Stomach (tissue), 9 donors: ENCODE data around the gene FOXRED1. TPM values are rescaled to one million over a fixed set of nuclear protein-coding genes. Genes with fewer than 3 reads are reported as not detected.
A peak's percentile ranks its signal among the peaks of the same experiment; 100 is the strongest.

ENCODE experiments used
- DNase-seq, 2 donors: peaks; one replicate each; pipeline versions ENCODE4 v3.0.0 to v3.0.0-alpha.2; 2013 to 2019
- H3K27ac ChIP-seq, 5 donors: fragments of 200-600 bp in 4 of 5; sonication (generic) in 4 of 5; one replicate each; pipeline ENCODE4 v1.5.1; 2013 to 2019; ENCODE audit warnings: mild to moderate bottlenecking in 1 of 5, moderate library complexity in 1 of 5
- H3K27me3 ChIP-seq, 3 donors: fragments of 200-600 bp; sonication (generic); one replicate each; pipeline ENCODE4 v1.5.1; 2017 to 2019; ENCODE audit warnings: mixed run types in 1 of 3
- H3K36me3 ChIP-seq, 4 donors: fragments of 200-600 bp; sonication (generic); 1 replicate in 3 of 4; 2 replicates in 1 of 4; pipeline ENCODE4 v1.5.1; 2016 to 2019
- H3K4me1 ChIP-seq, 4 donors: fragments of 200-600 bp; sonication (generic); one replicate each; pipeline ENCODE4 v1.5.1; 2016 to 2019
- H3K4me3 ChIP-seq, 4 donors: fragments of 200-600 bp; sonication (generic) in 3 of 4; one replicate each; pipeline ENCODE4 v1.5.1; 2016 to 2019; ENCODE audit warnings: mild to moderate bottlenecking in 1 of 4
- H3K9me3 ChIP-seq, 4 donors: fragments of 200-600 bp; sonication (generic); one replicate each; pipeline ENCODE4 v1.5.1; 2016 to 2019
- EP300 ChIP-seq: sonication (generic); formaldehyde crosslinking; IDR thresholded peaks from one replicate; pipeline ENCODE4 v1.6.1; 2017; ENCODE audit warnings: antibody characterized with exemption
- POLR2A ChIP-seq, 4 donors: fragments of 450-650 bp; IDR thresholded peaks; one replicate each; pipeline ENCODE4 v1.6.1; 2016; ENCODE audit warnings: antibody characterized with exemption in 4 of 4, control low read depth in 2 of 4, mild to moderate bottlenecking in 1 of 4, moderate library complexity in 1 of 4
- POLR2AphosphoS5 ChIP-seq, 3 donors: sonication (generic); formaldehyde crosslinking; IDR thresholded peaks; one replicate each; pipeline ENCODE4 v1.6.1; 2016; ENCODE audit warnings: antibody characterized with exemption in 3 of 3
- WGBS, 5 donors: extraction: QIAGEN DNeasy Blood & Tissue Kit in 3 of 5; methylation state at CpG; one replicate each; pipeline versions ENCODE4 v1.1.5 to v1.1.7; 2013 to 2018; 5-methylcytosine and 5-hydroxymethylcytosine counted together
- intact Hi-C: fragments of 100-400 bp; cut with DNase I; formaldehyde crosslinking; loops from one replicate; pipeline ENCODE4 v1.15.1; 2023; ENCODE audit warnings: low total_unique reads
- polyA plus RNA-seq, 3 donors: library from polyadenylated mRNA; stranded (reverse); fragments of 200-250 nt; gene quantifications; one replicate each; pipeline ENCODE4 v1.2.3, GENCODE V29; 2013
- total RNA-seq, 5 donors: library from RNA; depleted of rRNA; stranded (reverse); fragments of >200 nt; gene quantifications; one replicate each; pipeline versions ENCODE4 v1.1.0 to v1.2.3, GENCODE V29; 2014 to 2016
- TF ChIP-seq, protein P1 (sequence below), 7 experiments: fragments of 450-650 bp in 4 of 7; fragments of 200-600 bp in 3 of 7; sonication (generic) in 3 of 7; IDR thresholded peaks; one replicate each; pipeline ENCODE4 v1.5.1; 2016 to 2019; ENCODE audit warnings: antibody characterized with exemption in 7 of 7, control low read depth in 2 of 7, mild to moderate bottlenecking in 1 of 7
- donor health status: healthy with polysubstance abuse.
- donor health status: Bipolar disorder and iron deficiency.
- donor health status: healthy.

FOXRED1 gene
- total and polyA plus RNA-seq, 8 donors = 5.4 to 26.3 (median 17.4) TPM

DNA sequence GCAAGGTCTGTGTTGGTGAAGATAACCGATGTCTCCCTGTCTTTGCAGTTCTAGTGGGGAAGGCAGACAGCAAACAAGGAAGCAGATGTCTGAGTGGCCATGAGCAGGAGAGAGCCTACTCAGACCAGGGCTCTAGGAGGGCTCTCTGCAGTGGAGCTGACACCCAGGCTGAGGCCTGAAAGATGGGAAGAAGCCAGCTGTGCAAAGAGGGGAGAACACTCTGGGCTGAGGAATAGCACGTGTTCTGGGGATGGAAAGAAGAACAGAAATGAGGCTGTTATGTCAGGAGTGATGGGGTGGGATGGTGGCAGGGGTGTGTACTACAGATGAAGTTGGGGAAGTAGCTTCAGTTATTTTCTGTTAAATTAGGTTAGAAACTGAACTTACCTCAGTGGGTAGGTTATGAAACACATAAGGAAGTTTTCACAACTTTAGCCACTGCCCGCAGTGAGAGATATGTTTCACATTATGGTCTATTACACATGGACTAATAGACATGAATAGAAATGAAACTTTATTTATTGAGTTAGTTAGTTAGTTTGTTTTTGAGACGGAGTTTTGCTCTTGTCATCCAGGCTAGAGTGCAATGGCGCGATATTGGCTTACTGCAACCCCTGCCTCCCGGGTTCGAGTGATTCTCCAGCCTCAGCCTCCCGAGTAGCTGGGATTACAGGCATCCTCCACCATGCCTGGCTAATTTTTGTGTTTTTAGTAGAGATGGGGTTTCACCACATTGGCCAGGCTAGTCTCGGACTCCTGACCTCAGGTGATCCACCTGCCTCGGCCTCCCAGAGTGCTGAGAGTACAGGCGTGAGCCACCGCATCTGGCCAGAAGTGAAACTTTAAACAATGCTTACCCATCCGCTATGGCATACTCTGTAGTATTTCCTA lies 42.7 kb downstream of the FOXRED1 start:
- H3K27me3 ChIP-seq = no peaks in the 10 kb centered on the region
- H3K27ac ChIP-seq = peak overlapping the region in 2 of 5 donors; percentile 30 to 61
- 87 to 94% (median 93%) methylated on average over 14 of the region's 14 CpGs for WGBS, 5 donors
- no peak overlapping the region for H3K4me3 ChIP-seq
- H3K9me3 ChIP-seq = no peaks in the 10 kb centered on the region
- H3K36me3 ChIP-seq = peaks cover 0 to 42% (median 32%) of the 10 kb centered on the region in 4 donors
- intact Hi-C loops = loop anchor here (5.0 to 10.0 kb wide), 2 partner anchors 103 to 166 kb away; no protein-coding TSS in a partner anchor
- no peak for TF ChIP-seq EP300
- TF ChIP-seq POLR2AphosphoS5 (IDR thresholded peaks at IDR 0.05) = no peak
- TF ChIP-seq POLR2A (IDR thresholded peaks at IDR 0.05) = no peak
- TF ChIP-seq, protein P1, sequence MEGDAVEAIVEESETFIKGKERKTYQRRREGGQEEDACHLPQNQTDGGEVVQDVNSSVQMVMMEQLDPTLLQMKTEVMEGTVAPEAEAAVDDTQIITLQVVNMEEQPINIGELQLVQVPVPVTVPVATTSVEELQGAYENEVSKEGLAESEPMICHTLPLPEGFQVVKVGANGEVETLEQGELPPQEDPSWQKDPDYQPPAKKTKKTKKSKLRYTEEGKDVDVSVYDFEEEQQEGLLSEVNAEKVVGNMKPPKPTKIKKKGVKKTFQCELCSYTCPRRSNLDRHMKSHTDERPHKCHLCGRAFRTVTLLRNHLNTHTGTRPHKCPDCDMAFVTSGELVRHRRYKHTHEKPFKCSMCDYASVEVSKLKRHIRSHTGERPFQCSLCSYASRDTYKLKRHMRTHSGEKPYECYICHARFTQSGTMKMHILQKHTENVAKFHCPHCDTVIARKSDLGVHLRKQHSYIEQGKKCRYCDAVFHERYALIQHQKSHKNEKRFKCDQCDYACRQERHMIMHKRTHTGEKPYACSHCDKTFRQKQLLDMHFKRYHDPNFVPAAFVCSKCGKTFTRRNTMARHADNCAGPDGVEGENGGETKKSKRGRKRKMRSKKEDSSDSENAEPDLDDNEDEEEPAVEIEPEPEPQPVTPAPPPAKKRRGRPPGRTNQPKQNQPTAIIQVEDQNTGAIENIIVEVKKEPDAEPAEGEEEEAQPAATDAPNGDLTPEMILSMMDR (IDR thresholded peaks at IDR 0.05) = no peak
- H3K4me1 ChIP-seq = peaks cover 9 to 39% (median 11%) of the 10 kb centered on the region in 4 donors
- DNase-seq = no peak

DNA sequence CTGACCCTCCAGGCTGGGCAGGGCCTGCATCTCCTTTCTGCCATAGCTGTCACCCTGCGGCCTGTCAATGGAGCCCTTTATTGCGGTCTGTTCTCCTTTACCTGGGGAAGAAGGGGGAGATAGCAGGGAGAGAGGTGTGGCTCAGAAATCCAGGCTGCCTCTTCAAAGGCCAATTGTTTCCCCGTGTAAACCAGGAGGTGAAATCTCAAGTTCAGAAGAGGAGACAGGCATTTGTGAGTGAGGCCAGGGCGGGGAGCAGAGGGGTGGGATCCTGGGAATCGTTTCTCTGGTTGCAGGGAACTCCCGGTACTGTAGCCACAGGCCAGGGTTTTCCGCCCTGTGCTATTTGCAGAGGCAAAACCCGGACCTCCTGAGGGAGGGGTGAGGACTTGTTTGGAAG lies 44.0 kb downstream of the FOXRED1 start:
- TF ChIP-seq, protein P1 (IDR thresholded peaks at IDR 0.05) = no peak
- no peak for TF ChIP-seq POLR2AphosphoS5 (IDR thresholded peaks at IDR 0.05)
- no peak for TF ChIP-seq POLR2A (IDR thresholded peaks at IDR 0.05)
- no peak for TF ChIP-seq EP300
- Histone ChIP-seq H3K27me3 (no peaks in the 10 kb centered on the region), H3K9me3 (no peaks in the 10 kb centered on the region), H3K27ac (peak overlapping the region in 2 of 5 donors; percentile 1 to 12), H3K4me1 (peaks cover 12 to 48% (median 19%) of the 10 kb centered on the region in 4 donors), H3K36me3 (peaks cover 0 to 39% (median 30%) of the 10 kb centered on the region in 4 donors), H3K4me3 (no peak overlapping the region)
- no peak for DNase-seq
- intact Hi-C loops = loop anchor here (5.0 to 10.0 kb wide), 2 partner anchors 102 to 164 kb away; no protein-coding TSS in a partner anchor
- WGBS, 5 donors = 32 to 65% (median 43%) methylated on average over 8 of the region's 8 CpGs

DNA sequence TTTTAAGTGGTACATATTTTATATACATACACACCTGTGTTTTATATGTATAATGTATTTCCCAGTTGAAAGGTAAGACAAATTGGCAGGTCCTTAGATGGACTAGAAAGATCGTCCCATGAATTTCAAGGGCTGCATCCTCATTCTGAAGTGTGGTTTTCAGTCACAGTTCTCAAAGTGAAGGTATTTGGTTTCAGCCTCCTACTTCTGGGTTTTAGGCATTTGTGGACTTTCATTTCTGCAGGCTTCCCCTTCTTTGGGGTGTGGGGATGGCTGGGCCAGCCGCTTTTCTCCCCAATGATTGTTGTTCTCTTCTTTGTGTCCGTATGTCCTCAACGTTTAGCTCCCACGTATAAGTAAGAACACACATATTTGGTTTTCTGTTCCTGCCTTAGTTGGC lies 44.9 kb downstream of the FOXRED1 start:
- TF ChIP-seq EP300 (no peak), POLR2A (IDR thresholded peaks at IDR 0.05) (no peak), POLR2AphosphoS5 (IDR thresholded peaks at IDR 0.05) (no peak)
- TF ChIP-seq, protein P1 (IDR thresholded peaks at IDR 0.05) = no peak
- Histone ChIP-seq H3K27me3 (no peaks in the 10 kb centered on the region), H3K4me3 (no peak overlapping the region), H3K27ac (no peak overlapping the region), H3K4me1 (peaks cover 17 to 56% (median 27%) of the 10 kb centered on the region in 4 donors), H3K9me3 (no peaks in the 10 kb centered on the region), H3K36me3 (peaks cover 0 to 30% (median 23%) of the 10 kb centered on the region in 4 donors)
- DNase-seq = no peak
- intact Hi-C loops = loop anchor here (5.0 to 10.0 kb wide), 2 partner anchors 101 to 163 kb away; no protein-coding TSS in a partner anchor
- 89 to 97% (median 91%) methylated on average over 5 of the region's 5 CpGs for WGBS, 5 donors

DNA sequence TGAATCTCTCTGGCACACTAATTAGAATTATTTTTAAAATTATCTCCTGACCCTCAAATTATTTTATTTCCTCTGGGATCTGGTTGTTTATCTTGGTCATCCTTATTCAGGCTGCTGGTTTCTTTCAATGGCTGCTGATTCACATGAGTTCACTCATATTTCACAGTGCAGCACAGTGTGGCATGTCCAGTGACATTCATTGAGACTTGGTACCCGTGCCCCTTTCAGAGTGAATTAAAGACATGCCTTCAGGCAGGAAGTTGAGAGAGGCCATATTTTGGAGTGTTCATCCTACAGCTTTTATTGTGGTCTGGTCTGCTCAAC lies 48.4 kb downstream of the FOXRED1 start:
- no peak for DNase-seq
- Histone ChIP-seq H3K27me3 (no peaks in the 10 kb centered on the region), H3K4me1 (peaks cover 5 to 39% (median 24%) of the 10 kb centered on the region in 4 donors), H3K9me3 (no peaks in the 10 kb centered on the region), H3K36me3 (peaks cover 0 to 15% (median 9%) of the 10 kb centered on the region in 4 donors), H3K27ac (peak overlapping the region; percentile 7 to 81 (median 77)), H3K4me3 (no peak overlapping the region)
- 42 to 70% (median 55%) methylated on average over 1 of the region's 1 CpG for WGBS, 5 donors
- intact Hi-C loops = loop anchor here (10.0 kb wide), 1 partner anchor 97 kb away; no protein-coding TSS in a partner anchor
- TF ChIP-seq EP300 (no peak), POLR2AphosphoS5 (IDR thresholded peaks at IDR 0.05) (no peak), POLR2A (IDR thresholded peaks at IDR 0.05) (no peak)
- TF ChIP-seq, protein P1 (IDR thresholded peaks at IDR 0.05) = no peak
